NCI-H2196 treated with DMSO at 0.1 percent for 48 hours (cell line): ENCODE data around the gene MCF2L2.
"Not testable (repeated sequence)": the region's sequence is repeated elsewhere in the genome, so short reads cannot be mapped to it uniquely, and the experiment has no call there.

Experiments
- DNase-seq: peaks from one replicate; lab custom pipeline; 2025; ENCODE audit not compliant: unreplicated experiment; lab: John Stamatoyannopoulos, UW

The MCF2L2 gene

DNA sequence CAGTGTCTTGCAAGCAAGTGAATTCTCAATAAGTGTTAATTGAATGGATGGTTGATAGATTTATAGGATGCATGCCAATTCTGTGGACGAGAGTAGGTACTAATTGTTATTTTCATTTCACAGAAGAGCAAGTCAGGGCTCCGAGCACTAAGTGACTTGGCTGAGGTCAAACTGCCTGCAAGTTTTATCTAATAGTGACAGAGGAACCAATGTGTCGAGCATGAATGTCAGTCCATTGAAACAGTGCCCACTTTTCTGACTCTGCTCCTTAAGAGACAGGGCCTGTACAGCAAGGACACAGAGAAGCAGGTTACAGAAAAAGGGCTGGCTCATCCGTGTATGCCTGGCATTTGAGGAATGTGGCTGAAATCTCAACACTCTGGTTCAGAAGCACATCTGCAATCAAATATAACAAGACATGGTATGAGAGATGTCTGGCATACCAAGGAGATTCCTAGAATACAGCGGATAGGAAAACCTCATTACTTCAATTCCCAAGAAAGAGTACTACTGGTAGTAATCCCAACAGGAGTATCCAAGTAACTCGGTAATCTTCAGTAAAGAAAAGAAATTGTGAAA, 181.3 kb downstream of the MCF2L2 start:
- no peak for DNase-seq

DNA sequence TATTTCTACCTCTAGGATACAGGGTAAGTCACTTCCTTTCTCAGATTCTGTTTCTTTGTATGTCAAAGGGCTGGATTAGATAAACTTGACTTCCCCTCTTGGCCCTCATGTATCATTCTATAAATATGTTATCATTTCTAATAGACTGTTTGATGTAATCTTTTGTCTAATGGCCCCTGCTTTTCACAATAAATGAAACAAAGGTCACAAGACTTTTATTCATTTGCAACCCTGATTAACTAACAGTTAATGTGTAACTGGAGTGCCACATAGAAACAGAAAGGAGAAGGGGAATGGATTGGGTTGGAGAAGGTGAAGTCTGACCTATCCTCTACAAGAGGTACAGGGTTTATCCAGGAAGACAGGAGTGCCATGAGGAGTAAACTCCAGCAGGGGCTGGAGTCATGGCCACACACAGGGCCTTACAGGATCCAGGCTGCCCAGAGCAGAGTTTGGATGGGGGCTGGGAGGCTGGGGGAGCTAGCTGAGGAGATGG, 183.4 kb downstream of the MCF2L2 start:
- no peak for DNase-seq

DNA sequence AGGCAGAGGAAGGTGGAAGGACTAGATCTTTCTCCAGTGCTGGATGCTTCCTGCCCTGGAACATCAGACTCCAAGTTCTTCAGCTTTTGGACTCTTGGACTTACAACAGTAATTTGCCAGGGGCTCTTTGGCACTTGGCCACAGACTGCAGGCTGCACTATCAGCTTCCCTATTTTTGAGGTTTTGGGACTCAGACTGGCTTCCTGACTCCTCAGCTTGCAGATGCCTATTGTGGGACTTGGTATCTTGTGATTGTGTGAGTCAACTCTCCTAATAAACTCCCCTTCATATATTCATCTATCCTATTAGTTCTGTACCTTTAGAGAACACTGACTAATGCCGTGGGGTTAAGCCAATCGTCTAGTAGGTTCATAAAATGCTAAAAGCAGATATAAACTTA, 184.2 kb downstream of the MCF2L2 start:
- DNase-seq = no peak

DNA sequence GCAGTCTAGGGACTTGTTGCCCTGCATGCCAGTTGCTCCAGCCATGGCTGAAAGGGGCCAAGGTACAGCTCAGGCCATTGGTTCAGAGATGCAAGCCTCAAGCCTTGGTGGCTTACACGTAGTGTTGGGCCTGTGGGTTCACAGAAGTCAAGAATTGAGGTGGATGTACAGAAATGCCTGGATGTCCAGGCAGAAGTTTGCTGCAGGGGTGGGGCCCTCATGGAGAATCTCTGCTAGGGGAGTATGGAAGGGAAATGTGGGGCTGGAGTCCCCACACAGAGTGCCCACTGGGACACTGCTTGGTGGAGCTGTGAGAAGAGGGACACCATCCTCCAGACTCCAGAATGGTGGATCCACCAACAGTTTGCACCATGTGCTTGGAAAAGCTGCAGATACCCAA, 186.0 kb downstream of the MCF2L2 start:
- no peak for DNase-seq

DNA sequence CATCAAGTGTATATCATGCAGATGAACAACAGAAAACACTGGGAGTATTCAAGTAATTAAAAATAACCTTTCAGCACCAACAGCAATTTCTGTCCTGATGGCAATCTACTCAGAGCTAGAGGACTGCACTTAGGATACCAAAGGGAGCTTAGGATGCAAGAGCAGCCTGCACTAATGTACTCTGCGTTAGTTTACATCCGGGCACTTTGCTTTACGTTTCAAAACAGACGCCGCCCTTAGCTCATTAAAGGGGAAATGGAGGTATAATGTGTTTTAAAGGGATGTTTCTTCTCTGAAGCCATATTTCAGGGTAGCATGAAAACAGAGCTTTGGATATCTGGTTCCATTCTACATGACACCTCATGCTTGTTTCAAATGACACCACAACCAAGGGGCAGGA, 189.4 kb downstream of the MCF2L2 start:
- no peak for DNase-seq

DNA sequence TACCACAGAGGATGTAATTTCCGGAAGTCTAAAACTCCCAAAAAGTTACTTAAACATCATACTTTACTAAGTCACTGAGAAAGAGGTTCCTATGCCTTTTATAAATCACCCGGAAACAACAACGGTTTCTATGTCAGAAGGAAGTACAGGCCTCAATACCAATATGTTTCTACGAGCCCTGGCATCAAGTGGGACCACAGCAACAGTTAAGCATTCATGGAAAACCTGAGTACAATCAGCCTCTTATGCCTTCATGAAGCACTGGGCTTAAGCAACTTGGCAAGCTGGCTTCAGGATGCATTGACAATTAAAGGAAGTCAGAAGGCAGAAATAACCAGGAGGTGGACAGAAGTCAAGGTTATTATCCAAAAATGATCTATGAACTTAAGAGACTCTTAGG, 194.5 kb downstream of the MCF2L2 start:
- no peak for DNase-seq

DNA sequence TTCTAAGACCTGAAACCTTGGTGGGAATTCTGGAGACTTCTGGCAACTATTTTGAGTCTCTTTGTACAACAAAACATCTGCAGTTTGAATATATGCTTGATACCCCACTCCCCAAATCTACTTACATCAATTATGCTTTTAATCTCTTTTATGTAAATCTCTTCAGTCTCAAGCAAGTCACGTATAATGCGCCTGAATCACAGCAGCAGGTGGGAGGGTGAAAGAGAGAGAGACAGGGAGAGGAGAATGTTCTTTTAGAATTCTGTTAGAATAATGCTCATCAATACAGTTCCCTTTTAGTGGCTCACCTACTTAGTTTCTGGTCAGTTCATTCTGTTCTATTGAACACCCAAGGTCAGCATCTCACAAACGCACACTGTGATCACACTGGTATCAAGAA, 197.6 kb downstream of the MCF2L2 start:
- DNase-seq = no peak

DNA sequence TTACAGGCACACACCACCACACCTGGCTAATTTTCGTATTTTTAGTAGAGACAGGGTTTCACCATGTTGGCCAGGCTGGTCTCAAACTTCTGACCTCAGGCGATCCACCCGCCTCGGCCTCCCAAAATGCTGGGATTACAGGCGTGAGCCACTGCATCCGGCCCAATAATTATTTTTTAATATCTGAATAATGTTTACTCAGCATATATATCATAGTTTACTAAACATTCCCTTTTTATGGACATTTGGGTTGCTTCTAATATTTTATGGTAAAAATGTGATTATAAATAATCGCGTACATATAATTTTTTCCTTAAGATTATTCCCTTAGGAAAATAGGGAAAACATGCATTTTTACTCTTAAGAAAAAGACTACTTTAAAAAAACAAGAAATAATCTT, 198.2 kb downstream of the MCF2L2 start:
- not testable (repeated sequence) for DNase-seq

DNA sequence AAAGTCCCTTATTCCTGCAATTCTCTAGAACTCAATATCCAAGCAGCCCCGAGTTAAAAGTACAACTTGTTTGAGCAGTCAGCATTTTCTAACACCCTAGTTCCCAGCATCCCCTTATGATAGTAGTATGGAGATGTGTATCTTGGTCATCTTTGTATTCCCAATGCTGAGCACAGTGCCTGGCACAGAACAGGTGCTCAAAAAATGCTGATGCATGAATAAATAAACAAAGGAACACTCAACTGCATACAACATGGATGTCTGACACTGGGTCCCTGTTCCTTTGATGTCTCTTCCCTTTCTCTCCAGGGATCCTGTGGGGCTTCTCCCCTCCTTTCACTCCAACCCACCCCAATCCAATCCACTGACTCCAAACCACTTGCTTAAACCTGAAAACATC, 199.2 kb downstream of the MCF2L2 start:
- no peak for DNase-seq

DNA sequence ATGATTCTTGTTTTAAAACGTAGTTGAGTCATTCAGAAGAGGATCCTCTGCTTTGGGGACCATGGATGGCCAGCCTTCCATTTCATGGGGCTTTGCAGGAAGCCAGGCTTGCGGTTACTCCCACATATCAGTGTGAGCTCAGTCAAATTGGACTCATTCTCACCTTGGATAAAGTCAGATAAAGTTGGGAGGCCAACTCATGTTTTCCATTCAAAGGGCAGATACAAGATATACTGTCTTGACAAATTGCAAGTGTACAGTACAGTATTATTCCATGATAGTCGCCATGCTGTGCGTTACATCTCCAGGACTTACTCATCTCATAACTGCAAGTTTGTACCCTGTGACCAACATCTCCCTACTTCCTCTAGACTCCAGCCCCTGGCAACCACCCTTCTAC, 200.8 kb downstream of the MCF2L2 start:
- no peak for DNase-seq

DNA sequence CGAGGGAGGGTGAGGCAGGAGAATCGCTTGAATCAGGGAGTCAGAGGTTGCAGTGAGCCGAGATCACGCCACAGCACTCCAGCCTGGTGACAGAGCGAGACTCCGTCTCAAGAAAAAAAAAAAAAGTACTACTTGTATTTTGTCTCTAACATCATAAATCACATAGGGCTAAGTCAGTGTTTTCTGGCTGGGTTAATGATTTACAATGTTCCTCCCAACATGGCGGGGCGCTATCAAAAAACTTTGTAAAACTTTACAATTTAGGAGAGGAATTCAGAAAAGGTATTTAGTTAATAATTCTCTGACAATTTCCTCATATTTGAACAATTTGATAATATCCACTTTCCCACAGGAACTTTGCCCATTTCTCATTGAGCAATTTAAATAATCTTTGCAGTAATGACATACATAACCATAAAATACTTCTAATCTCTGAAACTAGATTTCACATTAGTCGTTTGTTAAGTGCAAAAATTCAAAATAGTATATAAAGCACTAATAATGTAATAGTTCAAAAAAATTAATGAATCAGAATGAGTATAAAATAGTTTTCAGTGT, 202.0 kb downstream of the MCF2L2 start:
- DNase-seq = no peak

DNA sequence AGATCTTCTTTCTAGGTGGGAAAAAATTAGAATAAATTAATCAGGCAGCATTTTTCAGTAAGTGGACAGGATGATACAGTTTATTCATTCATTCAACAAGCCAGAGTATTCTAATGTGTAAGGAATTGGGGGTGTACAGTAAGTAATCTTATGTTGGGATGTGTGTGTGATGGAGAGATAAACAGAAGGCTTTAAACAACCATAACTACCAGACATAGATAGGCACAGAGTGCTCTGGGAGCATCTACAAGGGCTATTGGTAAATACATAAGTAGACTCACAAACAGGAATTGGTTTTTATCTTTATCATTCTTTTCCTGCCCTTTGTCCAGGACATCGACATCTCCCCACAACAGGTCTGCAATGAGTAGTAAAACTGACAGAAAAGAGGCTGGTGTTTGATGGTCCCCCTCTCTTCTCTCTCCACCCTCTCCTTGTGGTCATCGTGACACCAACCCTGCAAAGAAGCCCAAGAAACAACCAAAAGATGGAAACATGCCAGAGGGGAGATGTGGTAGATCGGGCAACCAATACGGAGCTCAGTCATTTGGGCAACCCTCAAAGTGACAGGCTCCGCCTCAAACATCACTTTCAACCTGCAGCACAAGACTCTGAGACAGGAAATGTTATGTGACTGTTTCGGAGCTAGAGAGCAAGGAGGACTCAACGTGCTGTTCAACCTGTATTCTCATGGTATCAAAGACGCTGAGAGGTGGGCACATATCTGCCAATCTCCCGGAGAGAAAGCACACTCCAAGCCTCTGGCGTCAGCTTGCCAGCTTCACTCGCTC, 204.0 kb downstream of the MCF2L2 start:
- DNase-seq = no peak

DNA sequence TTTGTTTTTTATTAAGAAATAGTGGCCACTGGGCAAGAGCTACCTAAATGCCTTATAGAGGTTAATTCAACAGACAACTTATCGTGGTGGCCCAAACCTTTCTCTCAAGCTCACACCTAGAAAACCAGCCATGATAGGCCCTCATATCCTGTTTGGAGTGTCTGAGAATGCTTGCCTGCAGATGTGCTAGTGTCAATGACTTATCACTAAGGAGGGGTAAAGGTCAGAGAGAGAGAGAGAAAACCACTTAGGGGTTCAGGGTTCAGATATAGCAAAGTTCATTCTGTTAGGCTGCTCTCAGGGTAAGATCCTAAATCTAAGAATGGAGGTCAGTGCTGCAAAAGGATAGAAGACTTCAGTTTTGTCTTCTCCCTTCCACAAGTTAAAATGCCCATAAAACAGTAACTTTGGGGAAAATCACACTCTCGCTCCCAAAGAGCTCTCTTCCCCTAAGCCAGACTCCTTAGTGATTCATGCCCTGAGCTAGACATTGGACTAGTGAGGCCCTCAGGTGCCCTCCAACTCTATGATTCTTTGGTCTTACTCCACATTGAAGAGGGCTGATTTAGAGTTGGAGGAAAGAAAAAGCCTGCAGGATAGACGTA, 205.7 kb downstream of the MCF2L2 start:
- no peak for DNase-seq

DNA sequence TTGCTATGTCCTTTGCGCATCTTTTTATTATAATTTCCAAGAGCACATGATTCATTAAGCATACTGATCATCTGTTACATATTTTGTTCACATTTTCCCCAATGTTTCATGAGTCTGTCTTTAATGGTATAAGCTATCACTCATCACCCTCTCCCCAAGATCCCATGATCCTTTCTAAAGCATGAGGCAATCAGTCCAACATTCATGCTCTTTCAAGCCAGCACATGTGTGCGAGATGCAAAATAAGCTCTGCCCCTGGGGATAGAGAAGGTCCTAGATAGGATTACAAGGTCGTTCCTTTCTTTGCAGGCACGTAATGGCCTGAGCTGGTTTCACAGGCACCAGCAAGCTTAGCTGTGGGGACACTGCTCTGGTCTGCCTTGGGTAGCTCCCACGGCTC, 207.6 kb downstream of the MCF2L2 start:
- DNase-seq = no peak

DNA sequence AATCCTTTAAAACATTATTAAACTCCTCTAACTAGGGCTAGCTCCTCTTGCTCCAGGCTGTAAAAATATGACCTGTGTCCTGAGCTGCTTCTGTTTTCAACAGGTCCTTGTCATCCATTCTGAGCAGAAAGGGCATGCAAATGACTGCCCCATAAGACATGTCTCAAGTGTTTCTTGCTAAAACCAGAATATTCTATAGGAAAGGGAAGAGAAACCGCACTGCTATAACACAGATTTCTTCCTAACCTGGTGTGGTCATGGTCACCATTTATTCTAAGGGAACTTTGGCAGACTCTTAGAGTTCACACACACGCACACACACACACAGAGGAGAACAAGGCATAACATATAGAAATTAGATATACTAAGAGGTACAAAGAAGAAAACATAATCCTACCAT, 209.6 kb downstream of the MCF2L2 start:
- no peak for DNase-seq

DNA sequence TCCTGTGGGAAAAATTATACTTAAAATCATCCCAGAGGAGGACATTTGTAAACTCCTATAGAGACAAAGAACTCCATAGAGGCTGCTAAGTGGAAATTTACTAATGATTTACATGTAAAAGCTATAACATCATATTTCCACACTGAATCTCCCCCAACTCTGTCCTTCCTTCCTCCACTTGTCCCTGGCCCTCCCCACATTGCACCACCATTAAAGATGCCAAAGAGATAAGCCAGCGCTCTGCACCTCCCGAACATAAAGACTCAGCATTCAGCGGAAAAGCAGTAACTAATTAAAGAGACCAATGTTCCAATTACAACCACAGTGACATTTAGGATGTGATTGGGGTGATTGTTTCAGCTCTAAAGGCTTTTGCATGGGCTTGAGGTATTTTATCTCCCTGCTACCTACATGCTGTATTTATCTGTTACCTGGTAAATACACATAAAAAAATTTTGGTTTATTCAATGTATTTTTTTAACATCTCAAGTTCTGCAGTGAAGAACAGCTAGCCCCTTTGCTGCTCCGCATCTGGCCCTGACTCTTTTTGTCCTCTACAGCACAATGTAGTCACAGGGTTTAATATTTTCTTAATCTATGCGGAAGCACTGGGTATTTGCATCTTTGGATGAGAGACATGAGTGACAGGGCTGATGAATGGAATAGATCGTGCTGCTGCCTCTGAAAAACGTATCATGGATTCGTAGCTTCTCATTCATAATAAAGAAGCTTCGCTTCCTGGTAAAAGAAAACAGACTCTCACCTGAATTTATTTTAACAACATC, 210.7 kb downstream of the MCF2L2 start:
- DNase-seq = no peak

DNA sequence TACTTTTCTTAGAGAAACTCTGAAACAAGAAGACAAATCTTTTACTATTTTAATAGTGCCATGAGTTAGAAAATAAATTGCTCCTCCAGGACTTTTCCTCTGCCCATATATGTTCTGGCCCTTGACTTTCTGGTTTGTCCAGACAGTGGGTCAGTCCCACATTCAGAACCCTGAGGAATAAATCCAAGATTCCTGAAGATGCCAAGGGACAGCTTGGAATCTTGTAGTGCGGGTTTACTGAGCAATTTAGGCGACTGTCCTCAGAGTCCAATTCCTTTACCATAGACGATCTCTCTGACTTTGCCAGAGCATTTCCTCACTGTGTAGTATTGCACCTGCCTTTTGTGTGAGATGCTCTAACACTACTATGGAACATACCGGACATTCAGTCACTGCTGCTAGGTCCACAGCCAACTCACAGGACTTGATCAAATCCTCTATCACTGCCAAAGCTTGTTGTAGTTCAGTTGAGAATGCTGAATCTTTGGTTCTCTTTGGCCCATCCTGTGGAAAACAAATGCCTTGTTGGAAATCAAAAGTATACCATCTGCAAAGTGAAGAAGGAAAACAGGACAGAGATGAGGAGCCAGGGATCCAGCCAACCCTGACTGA, 212.7 kb downstream of the MCF2L2 start:
- no peak for DNase-seq

DNA sequence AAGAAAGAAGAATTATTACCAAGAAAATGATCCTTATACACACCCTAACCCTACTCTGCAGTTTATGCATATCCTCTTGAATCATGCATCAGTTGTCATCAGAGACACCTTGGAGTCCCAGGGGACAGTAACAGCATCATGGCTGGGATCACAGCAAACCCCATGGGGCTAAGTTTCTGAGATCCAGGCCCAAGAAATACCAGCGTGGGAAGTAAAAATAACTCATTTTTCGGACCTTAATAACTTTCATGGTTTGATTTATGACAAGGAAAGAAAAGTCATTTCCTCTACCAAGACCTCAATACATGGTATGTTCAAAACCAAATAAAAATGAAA, 214.2 kb downstream of the MCF2L2 start:
- no peak for DNase-seq

DNA sequence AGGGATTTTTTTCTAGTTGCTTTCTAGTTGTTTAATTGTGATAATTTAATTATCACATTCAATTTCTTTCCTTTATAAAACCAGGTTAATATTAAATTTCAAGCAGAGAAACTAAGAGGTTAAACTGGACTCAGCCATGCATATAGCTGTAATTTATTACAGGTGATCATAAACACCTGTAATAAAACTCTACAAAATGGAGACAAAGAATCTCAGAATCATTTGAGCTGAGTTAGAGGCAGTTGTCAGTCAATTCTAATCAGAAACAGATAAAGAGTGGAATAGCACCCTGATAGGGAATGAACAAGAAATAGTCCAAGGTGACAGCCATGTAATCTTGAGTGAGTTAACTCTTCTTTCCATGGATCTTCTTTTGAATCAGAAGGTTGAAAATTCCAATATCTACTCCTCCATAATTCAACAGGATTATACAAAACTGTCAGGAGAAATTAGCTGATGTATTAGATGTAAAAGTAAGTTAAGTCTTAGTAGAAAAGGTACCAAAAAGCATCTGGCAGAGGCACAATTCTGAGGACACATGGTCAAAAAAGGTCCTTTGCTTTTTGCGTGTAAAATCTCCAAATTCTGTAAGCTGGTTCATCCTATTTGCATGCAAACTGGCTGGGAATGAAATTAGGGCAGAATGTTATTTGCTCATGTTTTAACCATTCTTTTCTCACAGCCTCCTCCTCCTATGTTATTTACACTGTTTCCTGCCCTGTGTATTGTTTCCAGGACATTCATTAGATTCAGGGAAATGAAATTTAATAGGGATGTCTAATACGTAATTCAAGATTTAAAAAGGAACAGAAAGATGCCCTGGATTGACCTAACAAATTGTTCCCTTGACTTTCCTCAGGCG, 214.8 kb downstream of the MCF2L2 start:
- DNase-seq = no peak

DNA sequence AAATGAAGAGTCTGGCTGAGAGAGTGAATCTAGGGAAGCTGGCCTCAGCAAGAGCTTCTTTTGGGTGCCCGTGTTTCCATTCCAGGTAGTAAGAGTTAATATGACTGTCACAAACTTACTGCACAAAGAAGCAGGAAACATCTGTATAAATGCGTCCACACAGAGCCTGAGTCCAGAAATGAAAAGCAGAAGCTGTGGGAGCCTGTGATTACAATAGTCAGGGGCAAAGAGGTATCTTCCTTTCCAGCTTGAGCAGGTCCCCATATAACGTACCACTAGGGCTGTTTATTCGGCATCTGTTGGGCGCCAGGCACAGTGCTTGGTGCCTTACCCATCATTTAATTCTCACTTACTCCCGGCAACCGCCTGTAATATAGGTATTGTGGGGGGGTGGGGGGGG, 215.9 kb downstream of the MCF2L2 start:
- no peak for DNase-seq
